Breast epithelium (tissue), 4 donors: ENCODE measurements around the gene MPRIP. TPM values are rescaled to one million over a fixed set of nuclear protein-coding genes. Genes with fewer than 3 reads are reported as not detected.

Experiments used
- DNase-seq, 2 donors: peaks; one replicate each; pipeline ENCODE4 v3.0.0-alpha.2; 2019; ENCODE audit warnings: low spot score in 2 of 2
- H3K27ac ChIP-seq, 2 donors: fragments of 200-600 bp; sonication (generic) in 1 of 2; one replicate each; pipeline ENCODE4 v1.5.1; 2016 to 2019; ENCODE audit warnings: mild to moderate bottlenecking in 1 of 2
- H3K27me3 ChIP-seq, 2 donors: fragments of 200-600 bp; sonication (generic) in 1 of 2; one replicate each; pipeline versions ENCODE4 v1.5.1 to v1.6.0; 2017 to 2019; ENCODE audit warnings: control low read depth in 1 of 2, mild to moderate bottlenecking in 1 of 2
- H3K36me3 ChIP-seq: fragments of 200-600 bp; one replicate; pipeline ENCODE4 v1.5.1; 2019
- H3K4me1 ChIP-seq, 2 donors: fragments of 200-600 bp; sonication (generic); one replicate each; pipeline ENCODE4 v1.5.1; 2016 to 2019; ENCODE audit warnings: control low read depth in 1 of 2
- H3K4me3 ChIP-seq, 3 donors: fragments of 200-600 bp; sonication (generic); 1 replicate in 2 of 3; 2 replicates in 1 of 3; pipeline ENCODE4 v1.5.1; 2016 to 2019; ENCODE audit warnings: mild to moderate bottlenecking in 3 of 3, moderate library complexity in 2 of 3
- H3K9me3 ChIP-seq, 2 donors: fragments of 200-600 bp; sonication (generic) in 1 of 2; one replicate each; pipeline ENCODE4 v1.5.1; 2016 to 2019; ENCODE audit warnings: control low read depth in 1 of 2
- POLR2A ChIP-seq: fragments of 450-650 bp; IDR thresholded peaks from one replicate; pipeline ENCODE4 v1.6.1; 2016; ENCODE audit warnings: antibody characterized with exemption, mild to moderate bottlenecking, moderate library complexity
- POLR2AphosphoS5 ChIP-seq, 3 donors: sonication (generic); formaldehyde crosslinking; IDR thresholded peaks; one replicate each; pipeline ENCODE4 v1.6.1; 2017; ENCODE audit warnings: antibody characterized with exemption in 3 of 3
- intact Hi-C: fragments of 100-400 bp; cut with DNase I; formaldehyde crosslinking; loops from one replicate; pipeline ENCODE4 v1.15.1; 2023; ENCODE audit warnings: low total_unique reads
- total RNA-seq, 3 donors: library from RNA; depleted of rRNA; stranded (reverse); fragments of >200 nt; gene quantifications; one replicate each; pipeline ENCODE4 v1.1.0, GENCODE V29; 2016
- TF ChIP-seq, protein P1 (sequence below), 3 donors: fragments of 450-650 bp; IDR thresholded peaks; one replicate each; pipeline ENCODE4 v1.5.1; 2016 to 2017; ENCODE audit warnings: antibody characterized with exemption in 3 of 3, mild to moderate bottlenecking in 3 of 3, moderate library complexity in 3 of 3

Gene MPRIP
- total RNA-seq, 3 donors from 2014 or later = 93.1 to 136 (median 124) TPM

DNA sequence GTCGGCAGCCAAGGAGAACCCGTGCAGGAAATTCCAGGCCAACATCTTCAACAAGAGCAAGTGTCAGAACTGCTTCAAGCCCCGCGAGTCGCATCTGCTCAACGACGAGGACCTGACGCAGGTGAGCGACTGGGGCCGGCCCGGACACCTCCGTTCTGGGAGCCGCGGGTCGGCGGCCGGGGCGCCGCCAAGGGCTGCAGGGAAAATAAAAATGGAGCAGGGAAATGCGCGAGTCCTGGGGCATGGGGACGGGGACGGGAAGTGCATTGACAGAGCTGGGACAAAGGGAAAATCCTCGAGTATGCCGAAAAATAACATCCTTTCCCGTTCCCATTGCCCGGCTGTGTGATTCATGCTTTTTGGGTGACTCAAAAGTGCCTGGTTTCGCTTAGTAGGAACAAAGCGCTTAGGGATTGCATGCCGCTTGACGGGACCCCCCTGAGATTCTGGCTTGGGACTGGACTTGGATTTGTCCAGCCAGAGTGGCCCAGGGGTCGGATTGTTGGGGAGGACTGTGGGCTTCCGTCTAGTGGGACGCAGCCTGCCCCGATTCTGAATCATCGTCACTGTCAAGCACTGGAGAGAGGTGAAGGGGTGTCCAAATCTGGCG is 699 bp downstream of the MPRIP start:
- Histone ChIP-seq H3K4me1 (peaks cover 0 to 7% of the 10 kb centered on the region in 2 donors), H3K36me3 (no peaks in the 10 kb centered on the region), H3K27ac (peak overlapping the region; percentile 84 to 86), H3K4me3 (peak overlapping the region; percentile 69 to 87 (median 69)), H3K9me3 (no peaks in the 10 kb centered on the region), H3K27me3 (no peaks in the 10 kb centered on the region)
- TF ChIP-seq POLR2AphosphoS5 (IDR thresholded peaks at IDR 0.05) (no peak), POLR2A (no peak)
- TF ChIP-seq, protein P1, sequence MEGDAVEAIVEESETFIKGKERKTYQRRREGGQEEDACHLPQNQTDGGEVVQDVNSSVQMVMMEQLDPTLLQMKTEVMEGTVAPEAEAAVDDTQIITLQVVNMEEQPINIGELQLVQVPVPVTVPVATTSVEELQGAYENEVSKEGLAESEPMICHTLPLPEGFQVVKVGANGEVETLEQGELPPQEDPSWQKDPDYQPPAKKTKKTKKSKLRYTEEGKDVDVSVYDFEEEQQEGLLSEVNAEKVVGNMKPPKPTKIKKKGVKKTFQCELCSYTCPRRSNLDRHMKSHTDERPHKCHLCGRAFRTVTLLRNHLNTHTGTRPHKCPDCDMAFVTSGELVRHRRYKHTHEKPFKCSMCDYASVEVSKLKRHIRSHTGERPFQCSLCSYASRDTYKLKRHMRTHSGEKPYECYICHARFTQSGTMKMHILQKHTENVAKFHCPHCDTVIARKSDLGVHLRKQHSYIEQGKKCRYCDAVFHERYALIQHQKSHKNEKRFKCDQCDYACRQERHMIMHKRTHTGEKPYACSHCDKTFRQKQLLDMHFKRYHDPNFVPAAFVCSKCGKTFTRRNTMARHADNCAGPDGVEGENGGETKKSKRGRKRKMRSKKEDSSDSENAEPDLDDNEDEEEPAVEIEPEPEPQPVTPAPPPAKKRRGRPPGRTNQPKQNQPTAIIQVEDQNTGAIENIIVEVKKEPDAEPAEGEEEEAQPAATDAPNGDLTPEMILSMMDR (IDR thresholded peaks at IDR 0.05) = no peak
- intact Hi-C loops = no loop called here
- DNase-seq = peak in 1 of 2 donors; percentile 48

DNA sequence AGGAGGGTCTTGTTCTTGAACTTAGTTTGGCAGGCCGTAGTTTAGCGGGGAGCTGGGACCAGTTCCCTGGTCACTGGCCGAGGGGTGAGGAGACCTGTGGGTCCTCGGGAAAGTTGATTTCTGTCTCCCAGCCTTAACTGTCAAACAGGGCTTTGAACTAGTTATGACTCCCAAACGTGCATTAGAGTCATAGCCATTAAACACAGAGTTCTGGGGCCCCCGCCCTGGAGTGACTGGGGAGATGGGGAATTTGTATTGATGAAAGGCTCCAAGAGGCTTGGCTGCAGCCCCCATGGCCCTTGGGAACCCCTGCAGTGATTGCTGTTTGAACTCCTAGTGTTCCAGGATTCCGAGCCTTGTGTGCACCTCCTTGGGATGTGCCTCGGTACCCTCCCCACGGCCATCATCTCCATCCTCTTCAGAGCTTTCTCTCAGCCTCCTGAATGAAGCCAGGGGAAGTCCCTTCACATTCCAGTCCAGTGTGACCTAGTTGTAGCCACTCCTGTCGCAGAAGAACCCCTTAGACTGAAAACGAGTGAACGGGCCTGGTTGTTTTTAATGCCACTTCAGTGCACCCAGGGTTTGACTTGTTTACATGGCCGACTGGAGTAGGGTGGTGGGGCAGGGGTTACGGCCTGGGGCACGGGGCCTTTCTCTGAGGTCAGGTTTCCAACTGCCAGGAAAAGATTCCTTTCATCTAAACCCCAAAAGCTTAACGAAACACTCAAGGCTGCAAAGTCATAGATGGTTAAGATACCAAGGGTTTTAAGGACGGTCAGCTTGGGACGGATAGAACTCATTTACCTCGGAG is 1.4 kb downstream of the MPRIP start:
- Histone ChIP-seq H3K4me3 (peak overlapping the region; percentile 69 to 87 (median 69)), H3K27me3 (no peaks in the 10 kb centered on the region), H3K36me3 (no peaks in the 10 kb centered on the region), H3K27ac (peak overlapping the region; percentile 84 to 86), H3K9me3 (no peaks in the 10 kb centered on the region), H3K4me1 (peaks cover 0 to 7% of the 10 kb centered on the region in 2 donors)
- TF ChIP-seq POLR2AphosphoS5 (IDR thresholded peaks at IDR 0.05) (no peak), POLR2A (no peak)
- TF ChIP-seq, protein P1 (IDR thresholded peaks at IDR 0.05) = no peak
- peak in 1 of 2 donors; percentile 47 for DNase-seq
- intact Hi-C loops = no loop called here

DNA sequence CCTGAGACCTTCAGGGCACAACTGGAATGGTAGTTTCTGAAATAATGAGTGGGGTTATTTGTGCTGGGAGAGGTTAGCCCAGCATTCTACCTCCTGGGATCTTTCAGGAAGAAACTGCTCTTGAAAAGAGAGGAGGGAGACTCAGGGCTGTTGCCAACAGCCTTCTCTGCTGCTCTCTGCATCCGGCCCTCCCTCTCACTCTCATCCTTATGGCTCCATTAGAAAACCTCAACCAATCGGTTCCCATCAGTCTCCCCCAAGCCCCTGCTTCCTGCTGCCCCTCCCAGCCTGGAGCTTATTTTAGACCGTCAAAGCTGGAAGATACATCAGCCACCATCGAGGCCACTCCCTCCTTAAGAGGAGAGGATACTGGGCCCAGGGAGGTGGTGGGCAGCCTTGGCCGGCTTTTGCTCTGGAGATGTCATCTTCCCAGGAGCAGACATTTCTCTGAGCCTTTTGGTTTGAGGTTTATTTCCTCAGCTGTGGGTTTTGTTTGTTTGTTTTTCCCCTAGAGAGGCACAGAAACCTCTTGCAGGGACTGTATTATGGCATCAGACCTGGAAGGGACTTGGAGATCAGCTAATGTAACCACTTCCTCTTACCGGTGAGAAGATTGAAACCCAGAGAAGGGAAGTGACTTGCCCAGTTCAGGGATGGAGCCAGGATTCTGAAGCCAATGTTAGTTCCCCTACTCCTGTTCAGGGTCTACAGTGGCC is 2.7 kb downstream of the MPRIP start:
- H3K27ac ChIP-seq = peak overlapping the region; percentile 84 to 86

DNA sequence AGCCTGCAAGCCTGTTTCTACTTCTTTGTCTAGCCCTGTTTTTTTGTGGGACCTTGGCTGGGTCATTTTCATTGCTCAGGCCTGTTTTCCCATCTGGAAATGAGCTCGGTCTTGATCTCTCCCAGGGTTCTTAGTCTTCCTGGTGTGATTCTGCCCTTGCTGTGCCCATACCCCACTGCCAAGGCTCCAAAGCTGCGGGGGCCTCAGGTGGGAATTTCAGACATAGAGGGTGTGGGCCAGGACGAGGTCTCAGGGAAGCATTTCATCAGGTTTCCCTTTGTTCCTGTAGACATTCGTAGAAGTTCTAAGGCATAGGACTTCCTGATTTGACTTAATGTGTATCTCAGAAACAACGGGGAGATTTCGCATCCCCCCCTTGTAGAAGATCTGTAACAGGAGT is 5.8 kb downstream of the MPRIP start:
- Histone ChIP-seq H3K4me1 (peaks cover 10 to 23% of the 10 kb centered on the region in 2 donors), H3K27ac (no peak overlapping the region), H3K9me3 (no peaks in the 10 kb centered on the region), H3K27me3 (no peaks in the 10 kb centered on the region), H3K36me3 (no peaks in the 10 kb centered on the region), H3K4me3 (no peak overlapping the region)
- TF ChIP-seq, protein P1 (IDR thresholded peaks at IDR 0.05) = no peak
- TF ChIP-seq POLR2A (no peak), POLR2AphosphoS5 (IDR thresholded peaks at IDR 0.05) (no peak)
- DNase-seq = no peak
- intact Hi-C loops = no loop called here

More for the DNA sequence above, 2.7 kb downstream of the MPRIP start:
- TF ChIP-seq, protein P1 (IDR thresholded peaks at IDR 0.05) = no peak
- TF ChIP-seq POLR2AphosphoS5 (IDR thresholded peaks at IDR 0.05) (no peak), POLR2A (no peak)
- Histone ChIP-seq H3K36me3 (no peaks in the 10 kb centered on the region), H3K4me1 (peaks cover 0 to 7% of the 10 kb centered on the region in 2 donors), H3K27me3 (no peaks in the 10 kb centered on the region), H3K9me3 (no peaks in the 10 kb centered on the region), H3K4me3 (peak overlapping the region in 2 of 3 donors; percentile 1 to 87)
- intact Hi-C loops = no loop called here
- DNase-seq = peak in 1 of 2 donors; percentile 37
